Measurements from ENCODE around the gene GALNT2. TPM values are rescaled to one million over a fixed set of nuclear protein-coding genes. Genes with fewer than 3 reads are reported as not detected.

Gene GALNT2
- total RNA-seq, 1 experiment from 2014 or later = 47.0 TPM

- no peak for DNase-seq (ENCODE audit: extremely low read depth, low read depth)
Observed at GRCh38 chr1:230156068-230156467, 89.0 kb downstream of the GALNT2 start.

- DNase-seq (ENCODE audit: extremely low read depth, low read depth) = no peak
Observed at GRCh38 chr1:230156536-230156935, 89.5 kb downstream of the GALNT2 start.

- no peak for DNase-seq (ENCODE audit: extremely low read depth, low read depth)
Observed at GRCh38 chr1:230157420-230158390, 90.7 kb downstream of the GALNT2 start.

GRCh38 chr1:230158415-230159291 lies 91.6 kb downstream of the GALNT2 start:
- DNase-seq (ENCODE audit: extremely low read depth, low read depth) = no peak

- DNase-seq (ENCODE audit: extremely low read depth, low read depth) = no peak
Observed at GRCh38 chr1:230159580-230159979, 92.5 kb downstream of the GALNT2 start.

GRCh38 chr1:230160957-230161771 lies 94.1 kb downstream of the GALNT2 start:
- no peak for DNase-seq (ENCODE audit: extremely low read depth, low read depth)

GRCh38 chr1:230163205-230163604 lies 96.2 kb downstream of the GALNT2 start:
- no peak for DNase-seq (ENCODE audit: extremely low read depth, low read depth)

- DNase-seq (ENCODE audit: extremely low read depth, low read depth) = no peak
Observed at GRCh38 chr1:230163719-230164118, 96.7 kb downstream of the GALNT2 start.

GRCh38 chr1:230165536-230165935 lies 98.5 kb downstream of the GALNT2 start:
- no peak for DNase-seq (ENCODE audit: extremely low read depth, low read depth)

GRCh38 chr1:230166366-230167132 lies 99.5 kb downstream of the GALNT2 start:
- no peak for DNase-seq (ENCODE audit: extremely low read depth, low read depth)

GRCh38 chr1:230167419-230167852 lies 100.4 kb downstream of the GALNT2 start:
- peak; percentile 40 for DNase-seq (ENCODE audit: extremely low read depth, low read depth)

- no peak for DNase-seq (ENCODE audit: extremely low read depth, low read depth)
Observed at GRCh38 chr1:230169454-230170152, 102.6 kb downstream of the GALNT2 start.

GRCh38 chr1:230170153-230170547 lies 103.1 kb downstream of the GALNT2 start:
- no peak for DNase-seq (ENCODE audit: extremely low read depth, low read depth)

- no peak for DNase-seq (ENCODE audit: extremely low read depth, low read depth)
Observed at GRCh38 chr1:230170622-230171021, 103.6 kb downstream of the GALNT2 start.

- DNase-seq (ENCODE audit: extremely low read depth, low read depth) = no peak
Observed at GRCh38 chr1:230171356-230172015, 104.4 kb downstream of the GALNT2 start.

GRCh38 chr1:230172016-230172537 lies 105.0 kb downstream of the GALNT2 start:
- no peak for DNase-seq (ENCODE audit: extremely low read depth, low read depth)

- DNase-seq (ENCODE audit: extremely low read depth, low read depth) = no peak
Observed at GRCh38 chr1:230173187-230173975, 106.3 kb downstream of the GALNT2 start.
